ENCODE results near the gene GALT. TPM values are rescaled to one million over a fixed set of nuclear protein-coding genes. Genes with fewer than 3 reads are reported as not detected.
A peak's percentile ranks its signal among the peaks of the same experiment; 100 is the strongest.

GALT gene
- total and polyA plus RNA-seq, 2 of the 13 experiments (the other 11 are each of a cell fraction or from before 2014, with no cell fraction given): 40.4 to 46.3 TPM

- TF ChIP-seq HINFP (CRISPR knock-in tag; IDR thresholded peaks at IDR 0.05; ENCODE audit: low read depth): peak; percentile 48; the same call in 1 of the 2 replicates
- peak; percentile 62; the same call in 1 of the 2 replicates for TF ChIP-seq ZNF678 (CRISPR knock-in tag; IDR thresholded peaks at IDR 0.05)
- TF ChIP-seq ZNF660 (CRISPR knock-in tag; IDR thresholded peaks at IDR 0.05; ENCODE audit: borderline replicate concordance, low read depth): peak; percentile 71; the same call in 1 of the 2 replicates
- TF ChIP-seq YY1 (IDR thresholded peaks at IDR 0.05; ENCODE audit: insufficient read depth, insufficient replicate concordance, low read depth, low read length): peak; percentile 2
- TF ChIP-seq SNAPC2 (CRISPR knock-in tag; IDR thresholded peaks at IDR 0.05): 0 out of 2 replicates have a peak, but pooled peaks have one; percentile 7
- no peak for TF ChIP-seq JUN (CRISPR knock-in tag; IDR thresholded peaks at IDR 0.05)
- TF ChIP-seq ZNF563 (CRISPR knock-in tag; IDR thresholded peaks at IDR 0.05): peak; percentile 92; the same call in 1 of the 2 replicates
- TF ChIP-seq CENPT (CRISPR knock-in tag; IDR thresholded peaks at IDR 0.05; ENCODE audit: low read depth): peak; percentile 75; the same call in 1 of the 2 replicates
- TF ChIP-seq NFATC3 (CRISPR knock-in tag; IDR thresholded peaks at IDR 0.05): peak; percentile 74; the same call in 1 of the 2 replicates
- peak; percentile 93; the same call in 1 of the 2 replicates for TF ChIP-seq MTERF4 (CRISPR knock-in tag; IDR thresholded peaks at IDR 0.05)
- TF ChIP-seq ZBTB20 (CRISPR knock-in tag; IDR thresholded peaks at IDR 0.05; ENCODE audit: borderline replicate concordance, low read depth): no peak
- no peak for TF ChIP-seq ZNF619 (CRISPR knock-in tag; IDR thresholded peaks at IDR 0.05)
- peak; percentile 83 for TF ChIP-seq MNT (IDR thresholded peaks at IDR 0.05)
- no peak for TF ChIP-seq MED1 (CRISPR knock-in tag; IDR thresholded peaks at IDR 0.05)
- 0 out of 2 replicates have a peak, but pooled peaks have one; percentile 22 for TF ChIP-seq ETS1 (CRISPR knock-in tag; IDR thresholded peaks at IDR 0.05)
- no peak for TF ChIP-seq ZNF235 (CRISPR knock-in tag; IDR thresholded peaks at IDR 0.05; ENCODE audit: borderline replicate concordance)
- 0 out of 2 replicates have a peak, but pooled peaks have one; percentile 6 for TF ChIP-seq ZNF556 (CRISPR knock-in tag; IDR thresholded peaks at IDR 0.05; ENCODE audit: borderline replicate concordance)
- TF ChIP-seq ZNF891 (CRISPR knock-in tag; IDR thresholded peaks at IDR 0.05): peak; percentile 91; the same call in 1 of the 2 replicates
- TF ChIP-seq ZBED4 (CRISPR knock-in tag; IDR thresholded peaks at IDR 0.05; ENCODE audit: borderline replicate concordance): no peak
- peak; percentile 77 for TF ChIP-seq IKZF4 (CRISPR knock-in tag; IDR thresholded peaks at IDR 0.05; ENCODE audit: borderline replicate concordance, low read depth, not compliant biosample characterization)
Observed at GRCh38 chr9:34636791-34637355, 9.6 kb upstream of the GALT start (continued).

Data from HepG2 (cell line).